B cell (primary cell): ENCODE results near the gene CLCN1. TPM values are rescaled to one million over a fixed set of nuclear protein-coding genes. Genes with fewer than 3 reads are reported as not detected.
A peak's percentile ranks its signal among the peaks of the same experiment; 100 is the strongest.

ENCODE experiments used
- ATAC-seq: fragments of 200-7000 bp; cut with Tn5 transposase; one replicate; pipeline ENCODE4 v1.10.0; 2021; ENCODE audit warnings: low read depth, mild to moderate bottlenecking, moderate number of reproducible peaks, moderate library complexity
- CTCF ChIA-PET: fragments of 350-600 bp; sonication (Branson Sonifier 250); formaldehyde crosslinking; loops from one replicate; lab custom pipeline; 2021; ENCODE audit warnings: antibody characterized with exemption, inconsistent platforms; lab: Charles Lee
- POLR2A ChIA-PET: fragments of 350-600 bp; sonication (Branson Sonifier 250); formaldehyde crosslinking; loops from one replicate; lab custom pipeline; 2021; ENCODE audit warnings: antibody characterized with exemption; lab: Charles Lee
- DNase-seq: peaks from one replicate; pipeline ENCODE4 v3.0.0; 2013
- H2AFZ ChIP-seq: 2 replicates; pipeline ENCODE4 v1.6.1; 2012; ENCODE audit warnings: mild to moderate bottlenecking, low read depth, low read length; ENCODE audit not compliant: insufficient read depth, poor library complexity, severe bottlenecking
- H3K27ac ChIP-seq, 2 donors: 1 replicate in 1 of 2; 2 replicates in 1 of 2; pipeline ENCODE4 v1.5.1; 2012 to 2013; ENCODE audit warnings: low read length in 2 of 2, mild to moderate bottlenecking in 2 of 2, moderate library complexity in 1 of 2
- H3K27me3 ChIP-seq, 4 experiments: fragments of 200-600 bp in 1 of 4; sonication (generic) in 1 of 4; replicated peaks in 1 of 4; 1 replicate in 2 of 4; 2 replicates in 2 of 4; pipeline versions ENCODE4 v1.6.1 to v1.7.0; 2013 to 2016; ENCODE audit warnings: low read length in 3 of 4, mild to moderate bottlenecking in 2 of 4, mixed read lengths in 1 of 4, moderate library complexity in 1 of 4; ENCODE audit not compliant: insufficient read depth in 4 of 4, control insufficient read depth in 3 of 4; ENCODE audit errors: control extremely low read depth in 1 of 4
- H3K36me3 ChIP-seq, 2 experiments: replicated peaks in 1 of 2; 1 replicate in 1 of 2; 2 replicates in 1 of 2; pipeline versions ENCODE4 v1.6.1 to v1.7.1; 2013; ENCODE audit warnings: low read length in 1 of 2; ENCODE audit not compliant: insufficient read depth in 2 of 2, control insufficient read depth in 1 of 2; ENCODE audit errors: control extremely low read depth in 1 of 2, extremely low read depth in 1 of 2
- H3K4me1 ChIP-seq, 2 donors: fragments of 200-600 bp in 1 of 2; sonication (generic) in 1 of 2; 1 replicate in 1 of 2; 2 replicates in 1 of 2; pipeline versions ENCODE4 v1.5.1 to v1.6.1; 2013 to 2017; ENCODE audit warnings: low read length in 2 of 2; ENCODE audit not compliant: control insufficient read depth in 2 of 2, insufficient read depth in 2 of 2
- H3K4me2 ChIP-seq: replicated peaks from 2 replicates; pipeline ENCODE3; 2012; ENCODE audit warnings: mild to moderate bottlenecking, low read depth, low read length; ENCODE audit not compliant: poor library complexity, severe bottlenecking
- H3K4me3 ChIP-seq, 5 experiments: fragments of 200-600 bp in 1 of 5; sonication (generic) in 1 of 5; 1 replicate in 3 of 5; 2 replicates in 2 of 5; pipeline versions ENCODE4 v1.5.1 to v1.7.0; 2011 to 2016; ENCODE audit warnings: low read length in 4 of 5, mild to moderate bottlenecking in 4 of 5, low read depth in 2 of 5, control low read depth in 1 of 5, moderate library complexity in 1 of 5; ENCODE audit not compliant: insufficient read depth in 1 of 5; ENCODE audit errors: control extremely low read depth in 1 of 5, extremely low read depth in 1 of 5
- H3K79me2 ChIP-seq: fragments of 200-600 bp; sonication (generic); one replicate; pipeline ENCODE4 v1.6.0; 2016; ENCODE audit warnings: low read length; ENCODE audit not compliant: control insufficient read depth, insufficient read depth
- H3K9ac ChIP-seq: fragments of 200-600 bp; sonication (generic); 2 replicates; pipeline ENCODE4 v1.6.1; 2017; ENCODE audit warnings: mild to moderate bottlenecking, low read length, moderate library complexity
- H3K9me3 ChIP-seq, 3 donors: one replicate each; pipeline versions ENCODE4 v1.6.1 to v1.7.1; 2013; ENCODE audit warnings: low read length in 2 of 3; ENCODE audit not compliant: control insufficient read depth in 2 of 3, insufficient read depth in 1 of 3; ENCODE audit errors: control extremely low read depth in 1 of 3
- H4K20me1 ChIP-seq: 2 replicates; pipeline ENCODE4 v1.6.0; 2012; ENCODE audit warnings: mild to moderate bottlenecking, low read length; ENCODE audit not compliant: insufficient read depth, control insufficient read depth, poor library complexity, severe bottlenecking
- H3K27ac Mint-ChIP-seq: one replicate; pipeline ENCODE4 v1.8.0; 2021; ENCODE audit warnings: mixed read lengths
- H3K27me3 Mint-ChIP-seq: one replicate; pipeline ENCODE4 v1.8.0; 2021; ENCODE audit warnings: mixed read lengths
- H3K4me1 Mint-ChIP-seq: one replicate; pipeline ENCODE4 v1.8.0; 2021; ENCODE audit warnings: mixed read lengths
- H3K4me3 Mint-ChIP-seq: one replicate; pipeline ENCODE4 v1.8.0; 2021; ENCODE audit warnings: mixed read lengths
- H3K9me3 Mint-ChIP-seq: one replicate; pipeline ENCODE4 v1.8.0; 2022; ENCODE audit warnings: mixed read lengths; ENCODE audit not compliant: insufficient read depth
- CTCF ChIP-seq: fragments of 200-600 bp; IDR thresholded peaks from one replicate; pipeline ENCODE4 v1.8.0; 2022; ENCODE audit warnings: antibody characterized with exemption, mild to moderate bottlenecking
- EZH2 ChIP-seq: IDR thresholded peaks from 2 replicates; pipeline ENCODE4 v1.6.1; 2012; ENCODE audit warnings: borderline replicate concordance, low read depth, mild to moderate bottlenecking, moderate library complexity, low read length; ENCODE audit not compliant: insufficient read depth, poor library complexity, severe bottlenecking
- WGBS: methylation state at CpG from one replicate; pipeline ENCODE4 v1.1.5; 2013; ENCODE audit warnings: missing lambda C conversion rate; ENCODE audit not compliant: insufficient coverage; 5-methylcytosine and 5-hydroxymethylcytosine counted together
- intact Hi-C: fragments of 100-400 bp; cut with micrococcal nuclease; formaldehyde crosslinking; loops from one replicate; pipeline ENCODE4 v1.10.0; 2022
- polyA plus RNA-seq: library from polyadenylated mRNA; depleted of rRNA; stranded (reverse); fragments of >200 nt; gene quantifications from 2 replicates; pipeline ENCODE4 v1.2.3, GENCODE V29; 2012
- total RNA-seq, 2 donors: library from RNA; stranded (reverse); fragments of 120-200 nt in 1 of 2; gene quantifications; 1 replicate in 1 of 2; 2 replicates in 1 of 2; pipeline versions ENCODE4 v1.2.3 to v1.2.4, GENCODE V29; 2013 to 2022

Gene CLCN1
- total and polyA plus RNA-seq, 2 donors (not counting 1 experiment from before 2014, with no cell fraction given), result not detected

DNA sequence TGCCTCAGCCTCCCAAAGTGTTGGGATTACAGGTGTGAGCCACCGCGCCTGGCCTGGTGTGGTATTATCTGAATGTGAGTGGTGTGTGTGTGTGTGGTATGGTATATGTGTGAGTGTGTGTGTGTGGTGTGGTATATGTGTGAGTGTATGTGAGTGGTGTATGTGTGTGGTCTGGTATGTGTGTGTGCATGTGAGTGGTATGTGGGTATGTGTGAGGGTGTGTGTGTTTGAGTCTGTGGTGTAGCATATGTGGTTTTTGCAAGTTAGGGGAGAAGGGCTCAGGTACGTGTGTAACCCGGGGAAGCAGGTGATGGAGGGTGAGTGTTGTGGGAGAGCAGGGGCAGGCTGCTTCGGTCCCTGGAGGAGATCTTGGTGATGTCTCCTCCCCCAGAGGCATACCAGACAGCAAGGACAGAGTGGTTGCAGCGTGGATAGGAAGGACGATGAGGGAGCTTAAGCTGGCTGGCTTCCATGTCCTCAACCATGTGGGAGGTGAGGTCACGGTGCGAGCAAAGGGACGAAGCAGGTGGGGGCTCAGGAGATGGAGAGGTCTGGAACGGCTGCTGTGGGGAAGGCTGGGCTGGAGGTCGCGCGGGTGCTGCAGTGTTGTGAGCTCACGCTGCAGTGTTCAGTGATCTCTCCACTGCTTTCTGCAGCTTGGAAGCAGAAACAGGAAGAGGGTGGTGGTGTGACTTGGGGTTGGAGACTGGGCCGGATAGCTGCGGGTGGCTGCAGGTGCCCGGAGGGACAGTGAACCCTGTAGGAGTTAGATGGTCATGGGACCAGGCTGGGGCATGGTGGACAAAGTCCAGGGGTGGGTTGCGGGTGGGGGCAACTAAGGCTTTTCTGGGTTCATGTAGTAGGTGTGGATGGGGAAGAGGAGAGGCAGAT, 70.2 kb downstream of the CLCN1 start:
- no peak overlapping the region for H3K4me3 ChIP-seq

More for the DNA sequence above, 70.2 kb downstream of the CLCN1 start:
- POLR2A ChIA-PET, result no interaction called here
- no peaks in the 10 kb centered on the region for H3K27me3 ChIP-seq
- Mint-ChIP-seq H3K27ac (no peak overlapping the region), H3K4me3 (no peak overlapping the region), H3K4me1 (peaks cover 2% of the 10 kb centered on the region), H3K27me3 (no peaks in the 10 kb centered on the region), H3K9me3 (no peaks in the 10 kb centered on the region)
- DNase-seq (peak; percentile 36), ATAC-seq (no peak)
- TF ChIP-seq CTCF, result no peak
- TF ChIP-seq EZH2, result no peak
- H3K79me2 ChIP-seq, result peaks cover 4% of the 10 kb centered on the region
- peak overlapping the region; percentile 59 for H3K4me2 ChIP-seq
- no peak overlapping the region for H3K27ac ChIP-seq
- H3K9ac ChIP-seq, result no peak overlapping the region
- peaks cover 0 to 13% of the 10 kb centered on the region in 2 experiments for H3K36me3 ChIP-seq
- H4K20me1 ChIP-seq, result no peaks in the 10 kb centered on the region
- H3K4me1 ChIP-seq, result peaks cover 34 to 50% of the 10 kb centered on the region in 2 donors
- H2AFZ ChIP-seq, result peak overlapping the region; percentile 54
- H3K9me3 ChIP-seq, result no peaks in the 10 kb centered on the region
- CTCF ChIA-PET, result interaction anchor here (0.7 to 1.3 kb wide), 4 partner anchors 91 to 285 kb away, joined by 3 to 6 read pairs (median 5); no protein-coding TSS in a partner anchor
- WGBS, result 16% methylated on average over 19 of the region's 19 CpGs
- intact Hi-C loops, result no loop called here
